AG09319 (cell line): ENCODE measurements around the gene ANXA4.

ENCODE experiments used
- DNase-seq: peaks from one replicate; pipeline ENCODE4 v3.0.0-alpha.2; 2010; ENCODE audit warnings: low read depth; ENCODE audit errors: extremely low read depth
- CTCF ChIP-seq: IDR thresholded peaks from 2 replicates; pipeline ENCODE4 v1.5.1; 2011; ENCODE audit warnings: low read depth, mild to moderate bottlenecking, inconsistent platforms, low read length, moderate library complexity

ANXA4 gene

GRCh38 chr2:69858261-69858660 is 116.3 kb downstream of the ANXA4 start:
- no peak for TF ChIP-seq CTCF

GRCh38 chr2:69863298-69863697 is 121.4 kb downstream of the ANXA4 start:
- TF ChIP-seq CTCF = no peak
- DNase-seq = no peak

More at GRCh38 chr2:69858261-69858660, 116.3 kb downstream of the ANXA4 start:
- no peak for DNase-seq
